SJCRH30 (cell line): ENCODE results near the gene RAD23B. TPM values are rescaled to one million over a fixed set of nuclear protein-coding genes. Genes with fewer than 3 reads are reported as not detected.
"Not testable (repeated sequence)": the region's sequence is repeated elsewhere in the genome, so short reads cannot be mapped to it uniquely, and the experiment has no call there.

Experiments used
- DNase-seq, 2 experiments: peaks; one replicate each; pipeline ENCODE4 v3.0.0-alpha.2; 2015 to 2020
- H3K27ac ChIP-seq: fragments of 250-450 bp; sonication (Bioruptor Pico); 2 replicates; pipeline ENCODE4 v1.5.1; 2020; ENCODE audit warnings: mild to moderate bottlenecking, moderate library complexity
- H3K27me3 ChIP-seq: fragments of 250-450 bp; sonication (Bioruptor Pico); 2 replicates; pipeline ENCODE4 v1.5.1; 2020; ENCODE audit warnings: mild to moderate bottlenecking, moderate library complexity
- H3K36me3 ChIP-seq: fragments of 250-450 bp; sonication (Bioruptor Pico); 2 replicates; pipeline ENCODE4 v1.5.1; 2020; ENCODE audit warnings: mild to moderate bottlenecking, moderate library complexity
- H3K4me1 ChIP-seq: fragments of 250-450 bp; sonication (Bioruptor Pico); 2 replicates; pipeline ENCODE4 v1.5.1; 2020; ENCODE audit warnings: mild to moderate bottlenecking, moderate library complexity
- H3K4me3 ChIP-seq: fragments of 250-450 bp; sonication (Bioruptor Pico); 2 replicates; pipeline ENCODE4 v1.5.1; 2020; ENCODE audit warnings: mild to moderate bottlenecking, moderate library complexity
- H3K9me3 ChIP-seq: fragments of 250-450 bp; sonication (Bioruptor Pico); replicated peaks from 2 replicates; pipeline ENCODE4 v1.5.1; 2020; ENCODE audit warnings: mild to moderate bottlenecking, moderate library complexity
- total RNA-seq: library from RNA; depleted of rRNA; stranded (reverse); fragments of >200 nt; shearing (Covaris generic); gene quantifications from 2 replicates; pipeline ENCODE4 v1.2.3, GENCODE V29; 2014

Gene RAD23B
- total RNA-seq, 1 experiment from 2014 or later = 146 TPM

DNA sequence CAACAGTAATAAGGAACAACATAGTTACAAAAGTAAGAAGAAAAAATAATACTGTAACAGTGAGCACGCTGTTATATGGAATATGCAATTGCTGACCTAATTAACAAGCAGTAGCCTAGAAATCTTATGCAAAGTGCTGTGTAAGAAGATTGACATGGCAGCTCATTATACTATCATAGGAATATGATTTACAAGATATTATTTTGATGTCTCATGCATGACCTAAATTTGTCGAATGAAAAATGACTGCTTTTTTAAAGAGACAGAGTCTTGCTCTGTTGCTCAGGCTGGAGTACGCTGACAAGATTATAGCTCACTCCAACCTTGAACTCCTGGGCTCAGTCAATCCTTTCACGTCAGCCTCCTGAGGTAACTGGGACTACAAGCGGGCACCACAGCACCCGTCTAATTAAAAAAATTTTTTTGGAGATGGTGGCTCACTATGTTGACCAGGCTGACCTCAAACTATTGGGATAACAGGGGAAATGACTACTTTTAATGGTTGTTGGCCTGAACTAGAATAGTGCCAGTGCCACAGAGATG, 10.5 kb downstream of the RAD23B start:
- H3K27ac ChIP-seq = no peak overlapping the region
- no peak overlapping the region for H3K4me3 ChIP-seq
- H3K36me3 ChIP-seq = peaks cover 23% of the 10 kb centered on the region; the same call in 1 of the 2 replicates
- no peaks in the 10 kb centered on the region for H3K27me3 ChIP-seq
- no peak for DNase-seq
- no peaks in the 10 kb centered on the region for H3K9me3 ChIP-seq
- no peaks in the 10 kb centered on the region for H3K4me1 ChIP-seq

DNA sequence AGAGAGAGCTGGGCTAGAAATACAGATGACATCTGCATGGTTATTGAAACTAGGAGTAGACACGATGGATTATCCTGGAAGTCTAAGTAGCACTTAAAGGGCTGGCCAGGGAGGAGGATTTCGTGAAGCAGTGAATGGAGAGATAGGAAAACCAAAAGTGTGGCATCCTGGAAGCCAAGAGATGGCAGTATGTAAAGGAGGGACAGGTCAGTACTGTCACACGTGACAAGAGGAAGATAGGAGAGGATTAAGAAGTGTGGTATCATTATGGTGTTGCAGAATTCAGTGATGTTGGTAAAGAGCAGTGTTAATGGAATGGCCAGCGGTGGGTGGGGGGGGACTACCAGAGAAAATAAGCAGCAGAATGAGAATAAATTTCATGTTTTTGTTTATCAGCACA, 11.7 kb downstream of the RAD23B start:
- DNase-seq = no peak
- Histone ChIP-seq H3K4me1 (no peaks in the 10 kb centered on the region), H3K27ac (no peak overlapping the region)

GRCh38 chr9:107295995-107296394, 12.9 kb downstream of the RAD23B start:
- Histone ChIP-seq H3K36me3 (peaks cover 38% of the 10 kb centered on the region), H3K4me1 (no peaks in the 10 kb centered on the region), H3K27me3 (no peaks in the 10 kb centered on the region), H3K4me3 (no peak overlapping the region), H3K9me3 (no peaks in the 10 kb centered on the region), H3K27ac (no peak overlapping the region)
- DNase-seq = no peak

More for the DNA sequence above, 11.7 kb downstream of the RAD23B start:
- peaks cover 32% of the 10 kb centered on the region; the same call in 1 of the 2 replicates for H3K36me3 ChIP-seq
- H3K4me3 ChIP-seq = no peak overlapping the region
- H3K27me3 ChIP-seq = no peaks in the 10 kb centered on the region
- no peaks in the 10 kb centered on the region for H3K9me3 ChIP-seq

GRCh38 chr9:107296592-107296991, 13.5 kb downstream of the RAD23B start:
- not testable (repeated sequence) for H3K27me3 ChIP-seq, H3K4me1 ChIP-seq, H3K9me3 ChIP-seq, DNase-seq, H3K27ac ChIP-seq, H3K4me3 ChIP-seq
- peaks cover 41% of the 10 kb centered on the region for H3K36me3 ChIP-seq

GRCh38 chr9:107299437-107299836, 16.4 kb downstream of the RAD23B start:
- no peaks in the 10 kb centered on the region for H3K27me3 ChIP-seq
- H3K36me3 ChIP-seq = peaks cover 53% of the 10 kb centered on the region
- no peak for DNase-seq
- no peak overlapping the region for H3K4me3 ChIP-seq
- H3K27ac ChIP-seq = no peak overlapping the region
- no peaks in the 10 kb centered on the region for H3K9me3 ChIP-seq
- no peaks in the 10 kb centered on the region for H3K4me1 ChIP-seq

DNA sequence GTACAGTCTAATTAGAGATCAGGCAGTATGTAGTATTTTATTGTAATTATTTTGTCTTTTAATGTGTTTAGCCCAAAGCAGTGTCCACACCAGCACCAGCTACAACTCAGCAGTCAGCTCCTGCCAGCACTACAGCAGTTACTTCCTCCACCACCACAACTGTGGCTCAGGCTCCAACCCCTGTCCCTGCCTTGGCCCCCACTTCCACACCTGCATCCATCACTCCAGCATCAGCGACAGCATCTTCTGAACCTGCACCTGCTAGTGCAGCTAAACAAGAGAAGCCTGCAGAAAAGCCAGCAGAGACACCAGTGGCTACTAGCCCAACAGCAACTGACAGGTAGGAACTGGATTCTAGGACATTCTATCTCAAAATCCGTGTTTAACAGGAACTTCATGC, 23.2 kb downstream of the RAD23B start:
- Histone ChIP-seq H3K9me3 (no peaks in the 10 kb centered on the region; the same call in 1 of the 2 replicates), H3K4me3 (no peak overlapping the region), H3K27me3 (no peaks in the 10 kb centered on the region), H3K36me3 (peaks cover 85% of the 10 kb centered on the region), H3K4me1 (no peaks in the 10 kb centered on the region), H3K27ac (no peak overlapping the region)
- DNase-seq = peak; percentile 26 to 52

DNA sequence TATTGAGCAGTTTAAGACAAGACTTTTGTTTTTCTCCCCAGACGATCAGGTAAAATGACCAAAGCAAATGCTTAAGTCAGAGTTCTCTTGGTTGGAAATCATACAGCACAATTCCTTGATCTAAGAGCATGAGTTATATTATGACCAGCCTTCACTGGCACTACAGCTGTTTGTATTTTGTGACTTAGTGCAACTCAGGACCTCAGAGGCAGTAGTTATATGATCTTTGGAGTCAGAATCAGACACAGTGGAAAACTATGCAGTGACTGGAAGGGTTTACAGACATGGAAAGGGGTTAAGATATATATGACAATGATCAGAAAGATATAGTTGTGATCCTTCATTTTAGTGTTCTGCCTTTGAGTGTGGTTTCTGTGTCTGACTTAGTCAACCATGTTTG, 24.3 kb downstream of the RAD23B start:
- Histone ChIP-seq H3K27ac (no peak overlapping the region), H3K9me3 (no peaks in the 10 kb centered on the region; the same call in 1 of the 2 replicates), H3K36me3 (peaks cover 85% of the 10 kb centered on the region), H3K27me3 (no peaks in the 10 kb centered on the region), H3K4me3 (no peak overlapping the region), H3K4me1 (0 out of 2 replicates have a peak, but pooled peaks cover 3% of the 10 kb centered on the region)
- no peak for DNase-seq

DNA sequence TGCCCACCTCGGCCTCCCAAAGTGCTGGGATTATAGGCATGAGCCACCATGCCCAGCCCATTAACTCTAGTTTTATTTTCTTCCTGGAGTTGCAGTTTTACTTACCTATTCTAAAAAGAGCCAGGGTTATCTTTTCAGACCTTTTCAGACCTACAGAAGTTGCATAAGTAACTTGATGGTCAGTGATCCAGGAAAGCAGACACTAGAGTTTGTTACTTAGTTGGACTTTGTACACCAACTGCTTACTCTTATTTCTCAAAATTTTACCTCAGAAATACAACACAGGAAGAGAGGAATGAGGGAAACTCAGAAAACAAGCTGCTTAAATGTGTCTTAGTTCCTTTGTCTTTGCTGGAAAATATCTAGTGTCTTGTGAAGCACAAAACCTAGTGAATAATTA, 25.4 kb downstream of the RAD23B start:
- H3K9me3 ChIP-seq = no peaks in the 10 kb centered on the region; the same call in 1 of the 2 replicates
- 0 out of 2 replicates have a peak, but pooled peaks cover 4% of the 10 kb centered on the region for H3K4me1 ChIP-seq
- H3K4me3 ChIP-seq = no peak overlapping the region
- H3K36me3 ChIP-seq = peaks cover 85% of the 10 kb centered on the region
- no peaks in the 10 kb centered on the region for H3K27me3 ChIP-seq
- no peak overlapping the region for H3K27ac ChIP-seq
- DNase-seq = no peak

DNA sequence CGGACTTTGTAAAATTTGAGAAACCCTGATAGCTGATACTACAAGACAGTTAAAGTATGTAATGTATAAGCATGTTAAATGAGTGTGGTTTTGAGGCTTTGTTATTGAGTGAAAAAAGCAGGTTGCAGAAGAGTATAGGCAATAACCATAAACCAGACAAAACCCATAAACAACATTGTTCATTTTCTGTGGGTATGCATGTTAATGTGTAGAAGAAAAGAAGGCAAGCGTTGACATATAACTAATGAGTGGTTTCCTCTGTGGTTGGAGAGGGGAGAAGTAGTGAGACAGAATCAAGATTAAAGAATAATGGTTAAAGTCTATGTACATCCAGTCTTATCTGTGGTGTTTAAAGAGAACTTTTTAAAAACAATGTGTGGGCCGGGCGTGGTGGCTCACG, 26.2 kb downstream of the RAD23B start:
- H3K9me3 ChIP-seq = no peaks in the 10 kb centered on the region; the same call in 1 of the 2 replicates
- H3K27ac ChIP-seq = no peak overlapping the region
- 0 out of 2 replicates have a peak, but pooled peaks cover 4% of the 10 kb centered on the region for H3K4me1 ChIP-seq
- H3K27me3 ChIP-seq = no peaks in the 10 kb centered on the region
- DNase-seq = no peak
- peaks cover 87% of the 10 kb centered on the region for H3K36me3 ChIP-seq
- no peak overlapping the region for H3K4me3 ChIP-seq

GRCh38 chr9:107312376-107313050, 29.4 kb downstream of the RAD23B start:
- H3K4me3 ChIP-seq = no peak overlapping the region
- peaks cover 12% of the 10 kb centered on the region; the same call in 1 of the 2 replicates for H3K4me1 ChIP-seq
- DNase-seq = peak; percentile 14 to 44
- no peaks in the 10 kb centered on the region for H3K27me3 ChIP-seq
- H3K36me3 ChIP-seq = peaks cover 84% of the 10 kb centered on the region
- no peaks in the 10 kb centered on the region for H3K9me3 ChIP-seq
- H3K27ac ChIP-seq = no peak overlapping the region

DNA sequence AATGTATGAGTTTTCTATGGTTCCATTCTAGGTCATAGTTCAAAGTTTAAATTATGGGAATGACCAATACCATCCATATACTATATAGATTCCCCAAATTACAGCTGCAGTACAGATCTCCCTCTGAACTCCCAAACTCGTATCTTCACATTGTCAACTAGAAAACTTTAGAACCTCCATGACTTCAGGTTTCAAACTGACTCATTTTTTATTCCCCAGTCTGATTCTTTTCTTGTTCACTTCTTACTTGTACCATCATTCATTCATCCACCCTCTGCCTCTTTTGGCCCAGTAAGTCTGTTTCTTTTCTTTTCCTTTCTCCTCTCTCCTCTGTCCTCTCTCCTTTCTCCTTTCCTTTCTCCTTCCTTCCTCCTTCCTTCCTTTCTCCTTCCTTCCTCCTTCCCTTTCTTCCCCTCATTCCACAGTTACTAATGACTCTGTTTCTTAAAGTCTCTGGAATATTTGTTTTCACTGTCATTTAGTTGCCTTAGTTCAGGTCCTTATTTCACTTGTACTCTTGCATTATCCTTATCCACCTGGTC, 30.5 kb downstream of the RAD23B start:
- no peak for DNase-seq
- Histone ChIP-seq H3K27me3 (no peaks in the 10 kb centered on the region), H3K27ac (no peak overlapping the region), H3K36me3 (peaks cover 84% of the 10 kb centered on the region), H3K9me3 (no peaks in the 10 kb centered on the region), H3K4me1 (peaks cover 12% of the 10 kb centered on the region; the same call in 1 of the 2 replicates), H3K4me3 (no peak overlapping the region)

DNA sequence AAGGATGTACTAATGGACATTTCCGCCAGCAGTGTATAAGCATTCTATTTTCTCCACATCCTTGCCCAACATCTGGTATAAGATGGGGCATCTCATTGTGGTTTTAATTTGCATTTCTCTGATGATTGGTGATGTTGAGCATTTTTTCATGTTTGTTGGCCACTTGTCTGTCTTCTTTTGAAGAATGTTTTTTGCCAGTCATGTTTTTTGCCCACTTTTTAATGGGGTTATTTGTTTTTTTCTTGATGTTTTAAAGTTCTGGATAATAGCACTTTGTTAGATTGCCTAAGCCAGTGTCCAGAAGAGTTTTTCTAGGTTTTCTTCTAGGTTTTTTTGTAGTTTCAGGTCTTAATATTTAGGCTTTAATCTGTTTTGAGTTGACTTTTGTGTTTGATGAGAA, 31.7 kb downstream of the RAD23B start:
- no peak overlapping the region for H3K27ac ChIP-seq
- no peak for DNase-seq
- no peaks in the 10 kb centered on the region for H3K9me3 ChIP-seq
- no peak overlapping the region for H3K4me3 ChIP-seq
- peaks cover 86% of the 10 kb centered on the region for H3K36me3 ChIP-seq
- peaks cover 12% of the 10 kb centered on the region; the same call in 1 of the 2 replicates for H3K4me1 ChIP-seq
- no peaks in the 10 kb centered on the region for H3K27me3 ChIP-seq

- no peak for DNase-seq
- H3K9me3 ChIP-seq = no peaks in the 10 kb centered on the region
- no peak overlapping the region for H3K4me3 ChIP-seq
- peaks cover 12% of the 10 kb centered on the region; the same call in 1 of the 2 replicates for H3K4me1 ChIP-seq
- peak overlapping the region; percentile 17; the same call in 1 of the 2 replicates for H3K27ac ChIP-seq
- no peaks in the 10 kb centered on the region for H3K27me3 ChIP-seq
- peaks cover 85% of the 10 kb centered on the region for H3K36me3 ChIP-seq
These were observed 33.9 kb downstream of the RAD23B start for GRCh38 chr9:107316795-107317661.

DNA sequence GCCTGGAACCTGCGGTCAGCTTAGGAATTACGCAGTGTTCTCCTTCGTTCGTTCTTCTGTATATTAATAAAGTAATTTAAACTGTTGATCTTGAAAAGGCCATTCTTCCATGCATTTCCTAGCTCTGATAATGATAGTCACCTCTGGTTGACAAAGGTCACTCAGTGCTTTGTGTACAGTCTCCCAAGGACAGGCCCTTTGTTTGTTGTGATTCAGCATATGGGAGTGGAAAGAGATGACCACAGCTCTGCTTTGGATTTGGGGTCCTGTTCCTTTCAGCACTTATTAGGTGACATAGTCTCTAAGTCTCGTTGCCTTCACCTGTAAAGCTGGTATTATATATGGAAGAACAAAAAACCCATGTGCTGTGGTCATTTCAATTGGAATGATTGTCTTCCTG, 39.6 kb downstream of the RAD23B start:
- no peak for DNase-seq
- H3K4me1 ChIP-seq = no peaks in the 10 kb centered on the region
- H3K27ac ChIP-seq = no peak overlapping the region
- H3K9me3 ChIP-seq = peaks cover 5% of the 10 kb centered on the region; the same call in 1 of the 2 replicates
- no peak overlapping the region for H3K4me3 ChIP-seq
- no peaks in the 10 kb centered on the region for H3K27me3 ChIP-seq
- H3K36me3 ChIP-seq = peaks cover 90% of the 10 kb centered on the region
